H1 (cell line): ENCODE data around the gene GTPBP10. TPM values are rescaled to one million over a fixed set of nuclear protein-coding genes. Genes with fewer than 3 reads are reported as not detected.

ENCODE experiments used
- CTCF ChIA-PET: fragments of 300-600 bp; sonication (Branson Sonifier 250); formaldehyde crosslinking; loops from one replicate; lab custom pipeline; 2021; ENCODE audit not compliant: partially characterized antibody; lab: Charles Lee
- POLR2A ChIA-PET: fragments of 300-600 bp; sonication (Branson Sonifier 250); formaldehyde crosslinking; loops from one replicate; lab custom pipeline; 2021; ENCODE audit warnings: inconsistent platforms; ENCODE audit not compliant: partially characterized antibody; lab: Charles Lee
- DNase-seq, 2 experiments: peaks; one replicate each; pipeline versions ENCODE4 v3.0.0 to v3.0.0-alpha.2; 2010 to 2022; ENCODE audit warnings: low spot score in 2 of 2, low read depth in 1 of 2, mixed read lengths in 1 of 2
- FAIRE-seq: peaks from 2 replicates; lab custom pipeline; 2011; peaks lifted over from hg19 to GRCh38; lab: Jason Lieb, UNC
- H2AFZ ChIP-seq: 2 replicates; pipeline ENCODE4 v1.8.1; 2012; ENCODE audit warnings: low read length, inconsistent platforms
- H2AK5ac ChIP-seq: 2 replicates; pipeline ENCODE4 v1.6.1; 2013; ENCODE audit warnings: low read depth, low read length
- H2BK120ac ChIP-seq: replicated peaks from 2 replicates; pipeline ENCODE3; 2013; ENCODE audit warnings: low read depth, low read length, inconsistent platforms
- H2BK12ac ChIP-seq: 2 replicates; pipeline ENCODE4 v1.6.1; 2013; ENCODE audit warnings: low read depth, low read length
- H2BK15ac ChIP-seq: 2 replicates; pipeline ENCODE4 v1.6.1; 2013; ENCODE audit warnings: low read length
- H2BK20ac ChIP-seq: 2 replicates; pipeline ENCODE4 v1.6.1; 2013; ENCODE audit warnings: low read length
- H2BK5ac ChIP-seq: 2 replicates; pipeline ENCODE4 v1.6.1; 2013; ENCODE audit warnings: low read depth, low read length
- H3K14ac ChIP-seq: 2 replicates; pipeline ENCODE4 v1.6.1; 2013; ENCODE audit warnings: inconsistent platforms; ENCODE audit not compliant: insufficient read length
- H3K18ac ChIP-seq: 2 replicates; pipeline ENCODE4 v1.6.1; 2013; ENCODE audit warnings: low read length; ENCODE audit errors: extremely low read depth
- H3K23ac ChIP-seq: 2 replicates; pipeline ENCODE4 v1.6.1; 2013; ENCODE audit warnings: inconsistent platforms; ENCODE audit not compliant: insufficient read length
- H3K23me2 ChIP-seq: 2 replicates; pipeline ENCODE4 v1.6.1; 2013; ENCODE audit warnings: low read depth, low read length
- H3K27ac ChIP-seq: 2 replicates; pipeline ENCODE4 v1.6.1; 2011; ENCODE audit warnings: low read depth, low read length, inconsistent platforms
- H3K27me3 ChIP-seq, 4 experiments: replicated peaks in 1 of 4; 1 replicate in 1 of 4; 2 replicates in 3 of 4; pipeline versions ENCODE4 v1.6.1 to v1.8.1; 2011 to 2013; ENCODE audit warnings: low read length in 3 of 4, mild to moderate bottlenecking in 3 of 4, inconsistent platforms in 2 of 4, mixed read lengths in 2 of 4, moderate library complexity in 1 of 4; ENCODE audit not compliant: control insufficient read depth in 3 of 4, insufficient read depth in 3 of 4; ENCODE audit errors: extremely low read depth in 1 of 4
- H3K36me3 ChIP-seq, 4 experiments: 2 replicates each; pipeline versions ENCODE4 v1.6.1 to v1.8.1; 2011 to 2013; ENCODE audit warnings: mild to moderate bottlenecking in 4 of 4, low read length in 3 of 4, moderate library complexity in 2 of 4, control low read depth in 1 of 4, inconsistent platforms in 1 of 4; ENCODE audit not compliant: insufficient read depth in 4 of 4, control insufficient read depth in 2 of 4
- H3K4ac ChIP-seq: replicated peaks from 2 replicates; pipeline ENCODE3; 2013; ENCODE audit warnings: low read length, low read depth, mixed read lengths, inconsistent platforms; ENCODE audit not compliant: insufficient read length
- H3K4me1 ChIP-seq, 4 experiments: replicated peaks in 1 of 4; 1 replicate in 1 of 4; 2 replicates in 3 of 4; pipeline versions ENCODE4 v1.6.1 to v1.8.1; 2011 to 2013; ENCODE audit warnings: low read length in 3 of 4, inconsistent platforms in 2 of 4, mixed read lengths in 1 of 4; ENCODE audit not compliant: insufficient read depth in 4 of 4, control insufficient read depth in 3 of 4
- H3K4me2 ChIP-seq, 2 experiments: 2 replicates each; pipeline versions ENCODE4 v1.6.1 to v1.8.1; 2011 to 2013; ENCODE audit warnings: low read depth in 2 of 2, low read length in 2 of 2, control low read depth in 1 of 2, inconsistent platforms in 1 of 2, mild to moderate bottlenecking in 1 of 2; ENCODE audit not compliant: insufficient read depth in 1 of 2
- H3K4me3 ChIP-seq, 4 experiments: fragments of 200-600, 300-600 bp in 1 of 4; sonication (generic), shearing (Covaris generic), sonication (Bioruptor Twin) in 1 of 4; 2 replicates each; pipeline versions ENCODE4 v1.5.1 to v1.8.1; 2011 to 2016; ENCODE audit warnings: low read length in 4 of 4, low read depth in 3 of 4, control low read depth in 2 of 4, inconsistent platforms in 2 of 4, mild to moderate bottlenecking in 2 of 4, mixed read lengths in 1 of 4, moderate library complexity in 1 of 4; ENCODE audit not compliant: insufficient read depth in 2 of 4; ENCODE audit errors: extremely low read depth in 1 of 4
- H3K56ac ChIP-seq: replicated peaks from 2 replicates; pipeline ENCODE3; 2013; ENCODE audit warnings: low read depth, mild to moderate bottlenecking, mixed read lengths, low read length, inconsistent platforms; ENCODE audit not compliant: insufficient read length
- H3K79me1 ChIP-seq: 2 replicates; pipeline ENCODE4 v1.6.1; 2013; ENCODE audit warnings: low read depth, low read length, control low read depth
- H3K79me2 ChIP-seq, 2 experiments: 2 replicates each; pipeline versions ENCODE4 v1.6.1 to v1.8.1; 2012 to 2013; ENCODE audit warnings: low read length in 2 of 2, mild to moderate bottlenecking in 2 of 2, inconsistent platforms in 1 of 2; ENCODE audit not compliant: insufficient read depth in 2 of 2, control insufficient read depth in 1 of 2
- H3K9ac ChIP-seq, 4 experiments: replicated peaks in 1 of 4; 1 replicate in 1 of 4; 2 replicates in 3 of 4; pipeline versions ENCODE4 v1.6.1 to v1.8.1; 2011 to 2013; ENCODE audit warnings: low read depth in 3 of 4, low read length in 3 of 4, control low read depth in 2 of 4, mild to moderate bottlenecking in 2 of 4, moderate library complexity in 2 of 4, inconsistent platforms in 1 of 4; ENCODE audit errors: extremely low read depth in 1 of 4
- H3K9me3 ChIP-seq, 2 experiments: 2 replicates each; pipeline versions ENCODE4 v1.6.1 to v1.8.1; 2012 to 2013; ENCODE audit warnings: mild to moderate bottlenecking in 2 of 2, moderate library complexity in 2 of 2, control low read depth in 1 of 2, inconsistent platforms in 1 of 2, low read depth in 1 of 2, low read length in 1 of 2, mixed read lengths in 1 of 2; ENCODE audit not compliant: insufficient read depth in 2 of 2
- H4K20me1 ChIP-seq, 2 experiments: replicated peaks in 1 of 2; 2 replicates each; pipeline versions ENCODE3 to v1.8.1; 2011 to 2013; ENCODE audit warnings: inconsistent platforms in 2 of 2, low read length in 2 of 2, mild to moderate bottlenecking in 1 of 2; ENCODE audit not compliant: insufficient read depth in 2 of 2, control insufficient read depth in 1 of 2
- H4K5ac ChIP-seq: 2 replicates; pipeline ENCODE4 v1.6.1; 2013; ENCODE audit warnings: low read length, low read depth, mixed read lengths, inconsistent platforms; ENCODE audit not compliant: insufficient read length
- H4K8ac ChIP-seq: 2 replicates; pipeline ENCODE4 v1.8.0; 2013; ENCODE audit warnings: mild to moderate bottlenecking, moderate library complexity, low read length, inconsistent platforms; ENCODE audit not compliant: insufficient read depth; ENCODE audit errors: extremely low read depth
- H4K91ac ChIP-seq: replicated peaks from 2 replicates; pipeline ENCODE3; 2013; ENCODE audit warnings: low read length, mixed read lengths, inconsistent platforms; ENCODE audit not compliant: insufficient read length
- BACH1 ChIP-seq: IDR thresholded peaks from 2 replicates; pipeline ENCODE4 v1.6.1; 2012; ENCODE audit warnings: low read length, improper control_type of control experiment
- HDAC2 ChIP-seq, 2 experiments: fragments of 300-600 bp in 1 of 2; sonication (generic) in 1 of 2; IDR thresholded peaks; 2 replicates each; pipeline ENCODE4 v1.6.1; 2011 to 2012; ENCODE audit warnings: low read depth in 2 of 2, low read length in 2 of 2, mild to moderate bottlenecking in 2 of 2, moderate library complexity in 2 of 2, borderline replicate concordance in 1 of 2, inconsistent platforms in 1 of 2
- JUND ChIP-seq: IDR thresholded peaks from 2 replicates; pipeline ENCODE4 v1.6.1; 2011; ENCODE audit warnings: mild to moderate bottlenecking, improper control_type of control experiment, low read length
- NANOG ChIP-seq: IDR thresholded peaks from 2 replicates; pipeline ENCODE4 v1.6.1; 2011; ENCODE audit warnings: low read length, low read depth, mild to moderate bottlenecking, inconsistent platforms; ENCODE audit not compliant: insufficient read depth, poor library complexity, severe bottlenecking
- POU5F1 ChIP-seq: IDR thresholded peaks from 2 replicates; pipeline ENCODE4 v1.6.1; 2011; ENCODE audit warnings: low read depth, mild to moderate bottlenecking, low read length, moderate library complexity
- RBBP5 ChIP-seq: IDR thresholded peaks from 2 replicates; pipeline ENCODE4 v1.7.1; 2012; ENCODE audit warnings: low read depth, mild to moderate bottlenecking, inconsistent platforms, low read length, moderate library complexity, borderline replicate concordance
- RFX5 ChIP-seq: IDR thresholded peaks from 2 replicates; pipeline ENCODE4 v1.6.1; 2011; ENCODE audit warnings: low read depth, low read length, improper control_type of control experiment, borderline replicate concordance
- SIN3A ChIP-seq, 2 experiments: IDR thresholded peaks in 1 of 2; conservative IDR thresholded peaks in 1 of 2; 2 replicates each; pipeline ENCODE4 v1.6.1; 2011 to 2012; ENCODE audit warnings: low read length in 2 of 2, improper control_type of control experiment in 1 of 2, low read depth in 1 of 2, mild to moderate bottlenecking in 1 of 2
- SIRT6 ChIP-seq: IDR thresholded peaks from one replicate; pipeline ENCODE4 v1.7.1; 2012; ENCODE audit warnings: low read length, inconsistent platforms
- SP1 ChIP-seq: IDR thresholded peaks from 2 replicates; pipeline ENCODE4 v1.6.1; 2011; ENCODE audit warnings: low read depth, low read length
- SUZ12 ChIP-seq: fragments of 200-600 bp; sonication (generic); IDR thresholded peaks from 2 replicates; pipeline ENCODE4 v1.6.1; 2012; ENCODE audit warnings: mild to moderate bottlenecking, inconsistent platforms, low read length, moderate library complexity, mixed read lengths
- TAF7 ChIP-seq: optimal IDR thresholded peaks from 2 replicates; pipeline ENCODE3; 2011; ENCODE audit warnings: low read depth, mild to moderate bottlenecking, inconsistent platforms, low read length, moderate library complexity, borderline replicate concordance
- TEAD4 ChIP-seq: IDR thresholded peaks from 2 replicates; pipeline ENCODE4 v1.6.1; 2012; ENCODE audit warnings: low read depth, low read length, inconsistent platforms, mixed read lengths
- WGBS, 2 experiments: shearing (Covaris generic) in 1 of 2; methylation state at CpG; one replicate each; pipeline versions ENCODE4 v1.1.6 to v1.1.7; 2013 to 2015; ENCODE audit warnings: low lambda C conversion rate in 2 of 2, mixed read lengths in 2 of 2, inconsistent platforms in 1 of 2, low coverage in 1 of 2, missing lambda C conversion rate in 1 of 2; ENCODE audit not compliant: insufficient replicate concordance in 2 of 2, insufficient coverage in 1 of 2, insufficient read length in 1 of 2; ENCODE audit errors: extremely low coverage in 1 of 2, missing lambda C conversion rate in 1 of 2; 5-methylcytosine and 5-hydroxymethylcytosine counted together
- polyA plus RNA-seq, 7 experiments: library from polyadenylated mRNA; depleted of rRNA in 3 of 7; stranded (reverse) in 5 of 7; unstranded in 2 of 7; fragments of >200 nt in 5 of 7; fragments of 200-250 nt in 2 of 7; gene quantifications; 1 replicate in 5 of 7; 2 replicates in 1 of 7; 4 replicates in 1 of 7; pipeline versions ENCODE4 v1.2.1 to v1.2.3, GENCODE V29; 2011 to 2013; ENCODE audit warnings: missing spikeins in 2 of 7, mixed read lengths in 2 of 7
- total RNA-seq: library from RNA; stranded (reverse); fragmentation: NEBNext Ultra II Directional; extraction: Animal tissue kit (Norgen Biotek cat#: 25700); gene quantifications from 2 replicates; pipeline ENCODE4 v1.2.1, GENCODE V29; 2021
- TF ChIP-seq, protein P1 (sequence below): IDR thresholded peaks from 2 replicates; pipeline ENCODE4 v1.6.1; 2012; ENCODE audit warnings: inconsistent platforms

GTPBP10 gene
- total and polyA plus RNA-seq, 2 of the 8 experiments (the other 6 are each of a cell fraction or from before 2014, with no cell fraction given), result 4.4 to 21.2 TPM

DNA sequence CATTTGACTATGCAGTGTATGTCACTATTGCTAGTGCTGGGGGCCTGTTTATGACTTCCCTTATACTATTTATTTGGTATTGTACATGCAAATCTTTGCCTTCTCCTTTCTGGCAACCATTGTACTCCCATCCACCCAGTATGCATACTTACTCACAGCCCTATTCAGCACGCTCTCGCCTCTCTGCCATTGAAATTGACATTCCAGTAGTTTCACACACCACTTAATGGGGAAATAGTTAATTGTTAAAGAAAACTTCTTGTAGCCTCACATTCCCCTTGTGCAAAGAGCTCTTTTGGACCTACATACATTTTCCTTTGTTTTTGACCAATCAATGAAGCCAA, 66.6 kb downstream of the GTPBP10 start:
- POLR2A ChIA-PET, result no interaction called here
- FAIRE-seq, result no peak
- TF ChIP-seq TAF7 (no peak), TEAD4 (no peak), RFX5 (no peak), RBBP5 (no peak), POU5F1 (no peak), NANOG (no peak), SP1 (no peak), SIN3A (conservative IDR thresholded peaks at IDR 0.05 in 1 of 2, IDR thresholded peaks at IDR 0.05 in 1 of 2; ENCODE audit: low read depth in 1 of 2, low read length in 2 of 2) (no peak), JUND (no peak), BACH1 (no peak), SUZ12 (no peak), SIRT6 (no peak), HDAC2 (IDR thresholded peaks at IDR 0.05; ENCODE audit: borderline replicate concordance in 1 of 2, low read depth in 2 of 2, low read length in 2 of 2) (no peak)
- TF ChIP-seq, protein P1, sequence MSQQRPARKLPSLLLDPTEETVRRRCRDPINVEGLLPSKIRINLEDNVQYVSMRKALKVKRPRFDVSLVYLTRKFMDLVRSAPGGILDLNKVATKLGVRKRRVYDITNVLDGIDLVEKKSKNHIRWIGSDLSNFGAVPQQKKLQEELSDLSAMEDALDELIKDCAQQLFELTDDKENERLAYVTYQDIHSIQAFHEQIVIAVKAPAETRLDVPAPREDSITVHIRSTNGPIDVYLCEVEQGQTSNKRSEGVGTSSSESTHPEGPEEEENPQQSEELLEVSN, result no peak

More for the DNA sequence above, 66.6 kb downstream of the GTPBP10 start:
- H3K9ac ChIP-seq, result no peak overlapping the region
- no peak overlapping the region for H3K23ac ChIP-seq
- no peaks in the 10 kb centered on the region; a peak in 1 of 4 replicates for H3K9me3 ChIP-seq
- no peak overlapping the region for H2BK120ac ChIP-seq
- peaks cover 4 to 19% (median 10%) of the 10 kb centered on the region in 4 experiments; a peak in 7 of 8 replicates for H3K36me3 ChIP-seq
- H2BK12ac ChIP-seq, result no peak overlapping the region
- no peak overlapping the region for H2BK20ac ChIP-seq
- H2AFZ ChIP-seq, result no peak overlapping the region
- H2BK15ac ChIP-seq, result no peak overlapping the region
- no peak overlapping the region for H2BK5ac ChIP-seq
- no peak overlapping the region for H3K4me2 ChIP-seq
- no peak overlapping the region for H3K4ac ChIP-seq
- no peak overlapping the region for H4K91ac ChIP-seq
- no peak overlapping the region for H3K14ac ChIP-seq
- no peaks in the 10 kb centered on the region for H3K23me2 ChIP-seq
- H3K4me3 ChIP-seq, result no peak overlapping the region
- peaks cover 5 to 7% of the 10 kb centered on the region in 2 experiments for H4K20me1 ChIP-seq
- H2AK5ac ChIP-seq, result no peak overlapping the region
- no peaks in the 10 kb centered on the region for H3K27me3 ChIP-seq
- no peak overlapping the region for H4K8ac ChIP-seq
- H3K27ac ChIP-seq, result no peak overlapping the region; the same call in 1 of the 2 replicates
- no peak for DNase-seq
- H4K5ac ChIP-seq, result no peak overlapping the region
- peaks cover 2% of the 10 kb centered on the region; the same call in 1 of the 2 replicates for H3K79me1 ChIP-seq
- H3K79me2 ChIP-seq, result peaks cover 0 to 6% of the 10 kb centered on the region in 2 experiments; a peak in 2 of 4 replicates
- 84% methylated on average over 2 of the region's 2 CpGs; no CpG with 5 or more reads in 1 of the 2 experiments for WGBS, 2 experiments
- no peaks in the 10 kb centered on the region for H3K4me1 ChIP-seq
- H3K18ac ChIP-seq, result no peak overlapping the region
- CTCF ChIA-PET, result interaction anchor here (0.5 to 2.7 kb wide), 7 partner anchors 14 to 263 kb away, joined by 3 to 15 read pairs (median 4); partner anchors contain the start of gene STEAP1
- no peak overlapping the region for H3K56ac ChIP-seq
